ENCODE data around the gene ZFP1.
"Not testable (repeated sequence)": the region's sequence is repeated elsewhere in the genome, so short reads cannot be mapped to it uniquely, and the experiment has no call there.

ZFP1 gene

DNA sequence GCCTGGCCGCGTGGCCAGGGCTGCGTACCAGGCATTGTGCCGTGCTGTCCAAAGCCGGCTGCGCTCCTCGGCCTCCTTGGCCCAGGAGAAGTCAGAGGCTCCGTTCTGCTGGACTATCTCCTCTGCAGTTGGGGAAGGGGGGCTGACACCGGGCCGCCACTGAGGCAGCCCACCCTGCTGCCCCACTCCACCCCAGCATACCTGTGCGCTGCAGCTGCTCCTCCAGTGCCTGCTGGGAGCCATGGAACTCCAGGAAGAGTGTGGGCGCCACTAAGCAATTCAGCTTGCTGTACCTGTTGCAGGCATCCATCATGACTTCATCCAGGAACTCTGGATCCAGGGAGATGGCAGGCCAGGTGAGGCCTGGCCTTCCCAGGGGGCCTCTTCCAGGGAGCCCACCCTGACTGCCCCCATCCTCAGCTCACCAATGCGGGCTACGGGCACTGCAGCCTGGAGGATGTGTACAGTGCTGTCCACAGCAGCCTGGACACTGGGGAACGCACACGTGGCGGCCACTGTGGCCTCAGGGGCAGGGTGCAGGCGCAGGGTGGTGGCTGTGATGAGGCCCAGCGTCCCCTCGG is 34.7 kb upstream of the ZFP1 start:
- no peak for DNase-seq

DNA sequence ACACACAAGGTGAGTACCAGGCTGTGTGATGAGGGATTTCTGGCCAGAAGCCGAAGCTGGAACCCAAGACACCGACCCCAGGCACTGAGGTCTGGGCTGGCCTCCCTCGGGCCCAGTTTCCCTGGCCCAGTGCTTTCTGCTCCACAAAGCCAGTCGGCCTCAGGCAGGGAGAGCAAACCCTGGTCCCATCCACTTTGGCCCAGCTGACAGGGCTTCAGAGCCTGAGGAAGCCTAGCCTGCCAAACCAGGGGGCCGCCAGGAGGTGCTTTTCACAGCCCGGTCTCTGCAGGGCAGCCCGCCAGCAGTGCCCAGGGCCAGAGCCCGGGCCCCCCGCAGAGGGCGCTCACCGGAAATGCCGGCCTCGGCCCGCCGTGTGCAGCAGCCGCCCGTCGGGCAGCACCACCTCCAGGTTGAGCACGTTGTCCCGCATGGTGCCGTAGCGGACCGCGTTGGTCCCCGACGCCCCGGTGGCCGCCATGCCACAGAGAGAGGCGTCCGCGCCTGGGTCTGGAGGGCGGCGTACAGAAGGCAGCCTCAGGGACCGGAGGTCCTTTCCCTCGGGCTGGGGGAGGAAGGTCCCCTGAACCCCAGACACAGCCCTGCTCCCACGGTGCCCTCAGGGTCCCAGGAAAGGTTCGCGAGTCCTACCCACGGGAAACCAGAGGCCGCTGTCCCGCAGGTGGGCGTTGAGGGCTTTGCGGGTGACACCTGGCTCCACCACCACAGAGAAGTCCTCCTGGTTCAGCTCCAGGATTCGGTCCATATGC is 34.0 kb upstream of the ZFP1 start:
- DNase-seq: no peak

DNA sequence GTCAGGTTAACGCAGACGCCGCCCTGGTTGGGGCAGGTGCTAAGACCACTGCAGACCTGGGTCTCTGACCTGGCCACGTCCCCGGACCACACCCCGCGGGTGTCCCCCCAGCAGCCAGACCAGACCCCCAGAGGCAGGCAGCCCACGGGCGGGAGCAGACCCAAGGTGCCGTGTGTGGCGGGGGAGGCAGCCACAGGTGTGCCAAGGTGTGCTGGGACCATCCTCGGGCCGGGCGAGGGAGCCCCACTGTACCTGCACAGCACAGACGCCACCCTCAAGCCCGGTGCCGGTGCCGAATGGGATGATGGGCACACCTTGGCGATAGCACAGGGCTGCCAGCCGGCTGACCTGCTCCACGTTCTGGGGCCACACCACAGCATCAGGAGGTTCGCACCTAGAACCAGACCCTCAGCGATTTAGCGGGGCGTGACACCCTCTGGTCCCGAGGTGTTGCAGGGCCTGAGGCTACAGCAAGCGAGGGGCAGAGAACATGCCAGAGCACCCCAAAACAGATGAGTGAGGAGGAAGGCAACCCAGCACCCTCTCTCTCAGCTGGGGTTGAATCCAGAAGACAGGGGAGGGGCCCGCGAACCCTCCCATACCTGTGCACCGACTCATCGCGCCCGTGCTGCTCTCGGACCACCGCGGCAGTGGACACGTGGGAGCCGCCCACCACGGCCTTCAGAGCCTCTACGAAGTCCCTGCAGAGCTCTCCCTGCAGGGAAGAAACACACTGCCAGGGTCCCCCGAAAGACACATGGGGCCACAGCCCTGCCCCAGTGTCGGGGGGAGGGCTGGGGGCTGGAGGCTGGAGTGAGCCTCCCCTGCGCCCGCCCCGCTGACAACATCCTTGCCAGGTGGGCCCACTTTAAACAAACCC is 33.1 kb upstream of the ZFP1 start:
- DNase-seq: no peak

DNA sequence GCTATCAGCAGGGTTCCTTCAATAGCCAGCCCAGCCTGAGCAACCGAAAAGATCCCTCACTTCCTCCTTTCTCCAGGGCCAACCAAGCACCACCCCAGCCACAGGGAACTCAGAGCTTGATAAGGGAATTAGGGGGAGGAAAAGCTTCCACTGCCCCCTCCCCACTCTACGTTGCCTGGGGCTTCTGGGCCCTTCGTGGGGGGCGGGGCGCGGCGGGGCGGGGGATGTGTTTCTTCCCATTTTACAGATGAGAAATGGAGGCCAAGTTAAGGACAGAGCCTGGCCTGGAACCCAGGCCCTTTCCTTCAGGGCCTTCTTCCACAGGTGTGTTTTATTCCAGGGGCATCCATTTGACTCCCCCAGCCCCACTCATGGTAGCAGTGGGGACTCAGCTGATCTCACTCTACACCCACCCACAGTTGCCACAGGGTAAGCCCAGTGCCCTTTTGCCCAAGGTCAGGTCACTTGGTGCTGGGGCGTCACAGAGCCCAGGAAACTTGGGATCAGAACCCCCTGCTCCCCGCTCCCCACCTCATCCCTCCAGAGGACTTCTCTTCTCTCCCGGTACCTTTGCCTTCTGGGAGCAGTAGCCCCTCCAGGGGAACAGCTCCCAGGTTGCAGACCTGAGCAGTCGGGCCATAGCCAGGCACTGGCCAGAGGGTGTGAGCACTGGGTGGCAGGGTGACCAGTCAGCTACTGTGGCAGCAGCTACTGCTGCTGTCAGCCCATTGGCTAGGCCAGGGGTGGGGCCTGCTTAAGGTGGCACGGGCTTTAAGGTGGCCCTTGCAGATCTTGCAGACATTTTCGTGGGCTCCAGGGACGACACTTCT is 32.0 kb upstream of the ZFP1 start, which contains the start of gene LDHD:
TSS of gene LDHD (minus strand) at position 700 of the 830 bp plus-strand sequence. CDS start at position 640, 60 bp downstream.
- no peak for DNase-seq

DNA sequence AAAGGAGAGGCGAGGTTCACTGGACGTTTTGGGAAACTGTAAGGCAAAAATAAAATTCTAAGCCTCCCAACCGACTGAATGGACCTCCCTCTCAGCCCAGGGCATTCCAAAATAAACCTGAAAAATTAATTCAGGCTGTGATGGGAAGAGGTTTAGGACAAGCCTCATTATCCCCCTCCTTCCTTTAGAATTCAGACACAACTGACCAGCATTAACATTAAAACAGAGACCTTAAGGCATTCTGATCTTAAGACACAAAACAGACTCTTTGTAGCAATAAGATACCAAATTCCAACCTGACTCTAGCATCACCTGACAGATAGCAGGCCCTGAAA is 31.4 kb upstream of the ZFP1 start:
- DNase-seq: no peak

DNA sequence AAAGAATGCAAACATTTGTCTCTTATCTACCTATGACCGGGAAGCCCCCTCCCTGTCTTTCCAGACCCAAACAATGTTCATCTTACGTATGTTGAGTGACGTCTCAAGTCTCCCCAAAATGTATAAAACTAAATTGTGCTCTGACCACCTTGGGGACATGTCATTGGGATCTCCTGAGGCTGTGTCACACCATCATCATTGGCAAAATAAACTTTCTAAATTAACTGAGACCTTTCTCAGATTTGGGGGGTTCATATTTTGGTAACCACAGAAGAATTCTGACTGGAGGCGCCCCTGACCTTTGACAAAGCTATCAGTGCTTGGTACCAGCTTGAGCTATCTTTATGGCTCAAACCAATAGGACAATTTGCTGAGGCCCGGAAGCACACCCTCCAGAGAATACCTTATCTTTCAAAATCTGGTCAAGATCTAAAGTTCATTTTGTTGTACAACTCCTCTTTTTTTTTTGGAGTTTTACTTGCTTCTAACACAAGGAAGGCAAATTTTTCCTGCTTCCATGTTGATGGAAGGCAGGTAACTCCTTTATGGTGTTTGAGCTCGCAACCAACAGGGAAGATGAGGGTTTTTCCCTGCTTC is 29.3 kb upstream of the ZFP1 start:
- DNase-seq: no peak

DNA sequence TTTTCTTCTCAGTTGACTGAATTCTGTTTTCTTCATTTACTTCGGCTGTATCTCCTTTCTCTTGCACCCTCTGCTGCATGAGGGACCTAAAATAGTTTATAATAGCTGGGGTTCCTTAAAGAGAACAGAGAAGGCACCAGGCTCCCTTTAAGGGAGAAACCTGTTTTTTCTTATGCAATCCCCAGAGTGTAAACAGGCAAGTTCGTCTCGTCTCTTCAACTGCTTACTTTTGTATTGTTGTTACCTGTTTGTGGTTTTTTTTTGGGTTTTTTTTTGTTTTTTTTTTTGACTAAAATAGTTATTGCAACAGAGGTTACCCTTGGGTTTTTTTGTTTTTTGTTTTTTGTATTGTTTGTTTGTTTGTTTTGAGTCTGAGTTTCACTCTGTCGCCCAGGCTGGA is 28.1 kb upstream of the ZFP1 start:
- DNase-seq: no peak

DNA sequence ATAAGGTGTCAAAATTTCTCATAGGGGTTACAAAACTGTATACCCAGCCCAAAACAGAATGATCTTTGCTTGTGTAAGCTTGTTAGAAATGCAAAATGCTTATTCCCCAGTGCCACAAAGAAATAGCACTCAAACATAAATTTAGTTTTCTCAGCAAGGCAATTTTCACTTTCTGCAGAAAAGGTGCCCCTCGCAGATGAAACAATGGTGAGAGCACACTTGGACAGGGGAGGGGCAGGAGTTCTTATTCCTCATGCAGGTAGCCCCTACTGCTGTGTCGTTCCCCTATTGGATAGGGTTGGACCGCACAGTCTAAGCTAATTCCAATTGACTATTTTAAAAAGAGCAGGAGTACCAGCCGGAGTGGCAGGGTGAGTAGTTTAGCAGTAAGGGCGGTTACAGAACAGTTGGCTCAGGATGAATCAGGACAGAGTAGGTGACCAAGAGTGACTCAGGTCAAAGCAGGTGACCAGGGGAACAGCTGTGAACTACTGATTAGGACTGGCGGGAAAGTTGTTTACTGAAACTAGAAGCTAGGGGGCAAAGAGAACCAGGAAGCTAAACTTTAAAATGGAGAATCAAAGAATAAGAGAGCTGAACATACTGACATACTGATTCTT is 26.3 kb upstream of the ZFP1 start:
- no peak for DNase-seq

DNA sequence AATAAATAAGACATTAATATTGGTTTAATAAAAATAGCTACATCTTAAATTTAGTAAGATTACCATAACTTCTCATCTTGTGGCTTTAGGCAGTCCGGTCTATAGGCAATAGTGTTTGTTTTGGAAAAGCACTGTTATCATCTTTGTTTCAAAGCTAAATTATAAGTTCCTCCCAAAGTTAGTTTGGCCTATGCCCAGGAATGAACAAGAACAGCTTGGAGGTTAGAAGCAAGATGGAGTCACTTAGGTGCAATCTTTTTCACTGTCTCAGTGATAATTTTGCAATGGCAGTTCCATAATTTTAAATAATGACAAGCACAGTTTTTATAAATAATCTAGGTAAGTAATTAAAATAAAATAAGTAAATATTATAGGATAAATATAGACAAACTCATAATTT is 25.7 kb upstream of the ZFP1 start:
- no peak for DNase-seq

DNA sequence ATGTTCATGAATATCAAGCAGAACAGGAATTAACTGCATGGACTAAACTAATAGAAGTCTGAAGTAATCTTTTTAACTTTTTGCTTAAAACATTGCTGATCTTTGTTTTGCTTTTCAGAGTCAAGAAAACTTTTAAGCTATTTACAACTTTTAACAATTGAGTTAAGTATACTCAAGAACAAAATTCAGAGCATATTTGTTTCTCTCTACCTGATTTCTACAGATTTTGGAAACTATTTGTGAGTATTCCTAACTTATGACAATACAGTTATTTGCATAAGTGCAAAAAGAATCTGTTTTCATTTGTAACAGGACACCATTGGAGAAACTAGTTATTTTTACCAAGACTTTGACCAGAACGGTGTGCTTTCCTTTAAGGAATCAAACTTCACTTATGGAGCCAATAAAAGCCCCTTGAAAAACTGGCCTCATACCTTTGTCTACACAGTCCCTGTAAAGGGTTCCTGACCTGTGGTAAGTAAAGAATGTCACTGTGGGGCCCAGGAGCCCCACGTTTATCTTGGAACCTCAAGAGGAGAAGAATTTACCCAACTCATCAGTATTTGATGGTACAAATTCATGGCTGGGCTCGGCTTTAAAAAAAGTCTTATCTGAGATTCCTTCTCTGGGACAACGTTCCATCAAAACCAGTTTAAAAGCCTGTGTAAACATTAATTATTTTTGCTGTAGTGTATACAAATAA is 20.5 kb upstream of the ZFP1 start:
- no peak for DNase-seq

DNA sequence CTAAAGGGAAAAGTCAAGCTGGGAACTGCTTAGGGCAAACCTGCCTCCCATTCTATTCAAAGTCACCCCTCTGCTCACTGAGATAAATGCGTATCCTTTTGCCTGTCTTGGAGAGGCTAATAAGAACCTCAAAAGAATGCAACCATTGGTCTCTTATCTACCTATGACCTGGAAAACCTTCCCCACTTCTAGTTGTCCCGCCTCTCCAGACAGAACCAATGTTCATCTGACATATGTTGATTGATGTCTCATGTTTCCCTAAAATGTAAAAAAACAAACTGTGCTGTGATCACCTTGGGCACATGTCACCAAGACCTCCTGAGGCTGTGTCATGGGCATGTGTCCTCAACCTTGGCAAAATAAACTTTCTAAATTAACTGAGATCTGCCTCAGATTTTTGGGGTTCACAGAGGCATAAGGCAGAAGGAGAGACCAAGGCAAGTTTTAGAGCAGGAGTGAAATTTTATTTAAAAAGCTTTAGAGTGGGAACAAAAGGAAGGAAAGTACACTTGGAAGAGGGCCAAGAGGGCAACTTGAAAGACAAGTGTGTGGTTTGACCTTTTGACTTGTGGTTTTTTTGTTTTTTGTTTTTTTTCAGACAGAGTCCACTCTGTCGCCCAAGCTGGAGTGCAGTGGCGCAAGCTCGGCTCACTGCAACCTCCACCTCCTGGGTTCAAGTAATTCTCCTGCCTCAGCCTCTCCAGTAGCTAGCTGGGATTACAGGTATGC is 18.7 kb upstream of the ZFP1 start:
- DNase-seq: not testable (repeated sequence)

DNA sequence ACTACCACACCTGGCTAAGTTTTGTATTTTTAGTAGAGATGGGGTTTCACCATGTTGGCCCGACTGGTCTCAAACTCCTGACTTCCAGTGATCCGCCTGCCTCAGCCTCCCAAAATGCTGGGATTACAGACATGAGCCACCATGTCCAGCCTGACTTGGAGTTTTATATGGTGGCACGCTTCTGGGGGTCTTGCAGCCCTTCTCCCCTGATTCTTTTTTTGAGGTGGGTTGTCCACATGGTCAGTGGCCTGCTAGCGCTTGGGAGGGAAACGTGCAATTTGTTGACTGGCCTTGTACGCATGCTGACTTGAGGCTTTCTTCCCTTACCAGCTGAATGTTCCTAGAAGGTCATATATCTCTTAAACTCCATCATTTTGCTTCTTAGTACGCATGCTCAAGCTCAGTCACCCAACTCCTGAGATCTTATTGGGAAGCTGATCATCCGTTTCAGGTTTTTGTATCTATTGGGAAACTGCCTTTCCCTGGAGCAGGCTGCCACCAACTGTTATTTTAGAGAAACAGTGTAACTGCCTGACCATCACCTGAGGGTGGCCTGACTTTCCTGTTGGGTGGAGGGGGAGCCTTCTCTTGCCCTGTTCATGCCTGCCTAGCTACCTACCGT is 18.1 kb upstream of the ZFP1 start:
- DNase-seq: no peak

DNA sequence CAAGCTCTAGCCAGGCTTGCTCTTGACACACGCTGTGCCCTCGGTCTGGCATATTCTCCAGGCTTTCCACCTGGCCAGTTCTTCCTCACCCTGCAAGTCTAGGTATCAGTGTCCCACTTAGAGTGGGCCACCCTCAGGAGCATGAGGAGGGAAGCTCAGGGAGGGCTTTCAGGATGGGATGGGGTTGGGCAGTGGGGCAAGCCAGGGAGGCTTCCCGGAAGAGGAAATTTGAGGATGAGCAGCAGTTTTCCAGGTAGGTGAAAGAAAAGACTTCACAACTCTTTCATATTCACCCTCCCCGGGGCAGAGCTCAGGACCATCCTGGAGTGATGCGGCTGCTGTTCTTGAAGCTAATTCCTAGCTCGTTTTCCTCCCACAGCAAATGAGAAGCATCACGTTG is 17.2 kb upstream of the ZFP1 start:
- DNase-seq: no peak

DNA sequence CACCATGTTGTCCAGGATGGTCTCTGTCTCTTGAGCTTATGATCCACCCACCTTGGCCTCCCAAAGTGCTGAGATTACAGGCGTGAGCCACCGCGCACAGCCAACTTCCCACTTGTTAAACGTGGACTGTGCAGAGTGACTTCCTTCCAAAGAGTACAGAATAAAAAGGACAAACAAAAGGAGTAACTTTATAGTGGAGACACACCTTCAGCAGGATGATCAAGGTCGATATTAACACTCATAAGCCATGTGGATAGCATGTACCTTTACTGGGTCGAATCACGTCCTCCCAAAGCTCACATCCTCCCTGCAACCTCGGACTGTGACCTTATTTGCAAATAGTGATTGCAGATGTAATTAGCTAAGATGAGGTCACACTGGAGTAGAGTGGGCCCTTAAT is 10.1 kb upstream of the ZFP1 start:
- DNase-seq: no peak

DNA sequence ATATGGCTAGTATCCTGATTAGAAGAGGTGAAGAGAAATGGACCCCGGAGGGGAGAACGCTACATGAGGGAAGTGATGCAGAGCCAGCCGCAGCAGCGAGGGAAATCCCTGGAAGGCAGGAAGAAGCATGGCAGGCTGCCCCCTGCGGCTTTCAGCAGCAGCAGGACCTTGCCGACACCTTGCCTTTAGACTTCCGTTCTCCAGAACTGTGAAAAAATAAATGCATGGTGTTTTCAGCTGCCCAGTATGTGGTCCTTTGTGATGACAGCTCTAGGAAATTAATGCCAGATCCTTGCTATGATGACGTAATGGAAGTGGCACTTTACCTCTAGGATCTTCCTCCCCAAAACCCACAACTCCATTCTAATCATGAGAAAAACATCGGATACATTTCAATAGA is 9.7 kb upstream of the ZFP1 start:
- peak; percentile 16 for DNase-seq

DNA sequence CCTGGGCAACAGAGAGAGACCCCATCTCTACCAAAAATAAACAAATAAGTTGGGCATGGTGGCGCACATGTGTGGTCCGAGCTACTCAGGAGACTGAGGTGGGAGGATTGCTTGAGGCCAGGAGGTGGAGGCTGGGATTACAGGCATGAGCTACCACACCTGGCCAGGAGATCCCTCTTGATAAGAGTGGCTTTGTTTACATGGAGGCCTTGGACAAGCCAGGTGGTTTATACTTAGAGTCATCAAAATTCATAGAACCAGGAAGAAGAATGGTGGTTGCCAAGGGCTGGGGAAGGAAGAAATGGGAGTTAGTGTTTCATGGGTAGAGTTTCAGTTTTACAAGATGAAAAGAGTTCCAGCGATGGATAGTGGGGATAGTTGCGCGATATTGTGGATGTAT is 8.8 kb upstream of the ZFP1 start:
- DNase-seq: no peak

DNA sequence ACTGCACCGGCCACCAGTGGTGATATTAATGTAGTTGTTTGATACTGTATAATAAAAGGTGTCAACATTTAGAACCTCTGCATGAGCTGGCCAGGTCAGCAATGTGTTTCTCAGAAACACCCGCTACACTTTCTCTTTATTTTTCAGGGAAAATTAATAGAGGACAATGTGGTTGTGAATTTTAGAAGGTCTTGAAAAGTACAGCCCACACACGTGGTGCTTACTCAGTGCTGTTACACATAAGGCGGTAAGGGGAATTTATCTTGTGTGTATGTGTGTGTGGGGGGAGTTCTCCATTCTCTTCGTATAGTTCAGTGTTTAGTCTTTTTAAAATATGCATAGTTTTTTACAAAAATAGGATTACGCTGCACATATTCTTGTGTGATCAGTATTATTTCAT is 4.4 kb upstream of the ZFP1 start:
- no peak for DNase-seq

DNA sequence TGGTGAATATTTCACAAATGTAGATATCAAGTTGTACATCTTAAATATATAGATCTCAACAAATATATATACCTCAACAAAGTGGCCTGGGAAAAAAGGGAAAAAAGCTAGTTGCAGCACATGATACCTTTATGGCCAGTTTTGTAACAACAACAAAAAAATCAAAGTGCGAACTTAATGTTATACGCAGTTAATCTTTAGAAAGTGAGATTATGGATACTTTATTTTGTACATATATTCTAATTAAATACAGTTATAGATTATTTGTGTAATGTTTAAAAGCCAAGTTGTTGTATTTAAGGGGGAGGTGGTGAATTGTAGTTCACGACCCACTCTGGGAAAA is 385 bp upstream of the ZFP1 start:
- DNase-seq: no peak

DNA sequence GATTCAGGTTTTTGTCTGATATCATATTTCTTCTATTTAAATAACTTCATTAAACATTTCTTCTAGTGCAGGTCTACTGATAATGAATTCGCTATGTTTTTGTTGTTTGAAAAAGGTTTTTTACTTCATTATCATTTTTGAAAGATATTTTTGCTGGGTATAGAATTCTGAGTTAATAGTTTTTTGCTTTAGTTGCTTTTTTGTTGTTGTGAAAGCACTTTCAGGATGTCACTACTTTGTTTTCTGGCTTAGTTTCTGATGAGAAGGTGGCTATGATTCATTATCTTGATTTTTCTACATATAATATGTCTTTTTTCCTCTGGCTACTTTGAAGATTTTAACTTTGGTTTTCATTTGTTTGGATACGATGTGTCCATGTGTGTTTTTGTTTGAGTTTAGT is 3.5 kb downstream of the ZFP1 start:
- no peak for DNase-seq

DNA sequence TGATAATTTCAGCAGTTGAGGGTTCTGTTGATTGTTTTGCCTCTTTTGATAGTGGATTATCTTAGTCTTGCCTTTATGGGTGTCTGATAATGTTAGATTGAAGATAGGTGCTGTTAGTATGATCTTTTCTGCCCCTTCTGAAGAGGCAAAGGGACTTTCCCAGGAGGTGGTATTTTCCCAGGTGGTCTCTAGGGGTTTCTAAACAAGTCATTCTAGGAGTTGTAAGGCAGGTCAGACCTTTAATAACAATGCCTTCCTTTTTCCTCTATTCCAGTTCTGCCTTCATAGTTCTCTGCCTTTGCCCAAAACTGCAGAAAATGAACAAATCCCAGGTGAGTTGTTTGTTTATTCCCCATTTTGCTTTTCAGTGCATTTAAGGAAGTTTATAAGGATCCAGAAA is 4.3 kb downstream of the ZFP1 start:
- DNase-seq: no peak

DNA sequence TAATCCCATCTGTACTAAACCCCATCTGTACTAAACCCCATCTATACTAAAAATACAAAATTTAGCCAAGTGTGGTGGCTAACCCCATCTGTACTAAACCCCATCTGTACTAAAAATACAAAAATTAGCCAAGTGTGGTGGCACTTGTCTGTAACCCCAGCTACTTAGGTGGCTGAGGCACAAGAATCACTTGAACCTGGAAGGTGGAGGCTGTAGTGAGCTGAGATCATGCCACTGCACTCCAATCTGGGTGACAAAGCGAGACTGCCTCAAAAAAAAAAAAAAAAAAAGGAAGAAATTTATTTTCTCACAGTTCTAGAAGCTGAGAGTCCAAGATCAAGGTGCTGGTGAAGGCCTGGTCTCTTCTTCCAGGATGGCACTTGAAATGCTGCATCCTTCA is 12.1 kb downstream of the ZFP1 start:
- DNase-seq: no peak

Data from activated CD4-positive, alpha-beta T cell treated with anti-CD3 and anti-CD28 coated beads, Interleukin-10, Interleukin-2, amounts not matched to agents 100 ng/mL and 50 ng/mL, durations not matched to agents 16 hours and 8 hours (primary cell).